Jurkat, Clone E6-1 (cell line): ENCODE results near the gene TMEM132D.

Experiments used
- DNase-seq: peaks from one replicate; pipeline ENCODE4 v3.0.0-alpha.2; 2011; ENCODE audit warnings: low read depth, low spot score
- H3K4me3 ChIP-seq: 2 replicates; pipeline ENCODE4 v1.5.1; 2011; ENCODE audit warnings: mild to moderate bottlenecking, low read length, control low read depth, moderate library complexity

TMEM132D gene

DNA sequence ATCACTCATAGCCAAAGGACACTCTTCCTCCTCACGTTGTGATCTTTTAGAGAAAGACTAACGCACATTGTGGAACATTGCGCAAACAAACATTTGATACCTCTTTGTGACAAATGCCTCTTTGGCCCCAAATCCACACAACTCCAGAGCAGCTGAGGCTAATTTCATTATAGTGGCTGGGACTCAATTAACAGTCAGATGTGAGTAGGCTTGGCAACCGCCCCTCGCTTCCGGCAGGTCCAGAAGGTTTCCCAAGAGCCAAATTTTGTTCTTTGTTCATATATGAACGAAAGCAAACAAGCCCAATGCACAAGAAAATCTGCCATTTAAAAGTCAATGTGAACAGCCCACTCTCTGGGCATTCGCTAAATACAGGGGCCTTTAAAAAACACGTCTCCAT is 776.6 kb downstream of the TMEM132D start:
- H3K4me3 ChIP-seq = no peak overlapping the region
- DNase-seq = no peak

DNA sequence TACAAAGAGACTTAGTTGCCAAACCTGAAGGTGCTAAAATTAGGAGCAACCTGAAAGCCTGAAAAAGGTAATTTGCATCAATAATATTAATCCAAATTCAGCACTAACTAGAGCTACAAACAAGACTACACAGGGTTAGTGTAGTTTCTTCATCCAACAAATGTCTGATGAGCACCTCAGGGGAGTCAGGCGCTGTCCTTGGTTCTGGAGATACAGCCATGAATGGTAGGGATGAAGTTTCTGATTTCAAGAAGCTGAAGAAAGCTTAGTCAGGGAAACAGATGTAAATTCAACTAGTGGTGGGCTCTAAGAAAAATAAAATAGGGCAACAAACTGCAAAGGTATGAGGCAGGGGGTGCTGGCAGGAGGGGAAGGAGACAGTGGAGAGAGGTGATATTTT is 784.3 kb downstream of the TMEM132D start:
- DNase-seq = peak; percentile 7
- H3K4me3 ChIP-seq = no peak overlapping the region

DNA sequence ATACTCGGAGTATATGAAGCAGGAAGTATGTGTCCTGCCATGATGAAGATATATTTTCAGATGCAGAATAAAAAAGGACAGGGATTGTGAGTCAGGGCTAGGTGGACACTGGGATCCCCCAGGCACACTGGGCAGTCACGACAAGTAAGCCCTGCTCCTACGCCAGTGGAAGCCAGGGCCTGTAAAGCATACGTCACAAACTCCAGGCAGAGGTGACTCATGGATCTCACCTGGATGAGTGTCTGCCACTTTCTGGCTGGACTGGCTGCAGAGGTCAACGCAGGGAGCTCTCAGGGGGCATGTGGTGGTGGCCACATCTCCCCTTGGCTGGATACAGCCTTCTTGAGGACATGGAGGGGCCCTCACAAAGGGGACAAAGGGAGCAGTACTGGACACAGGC is 788.3 kb downstream of the TMEM132D start:
- DNase-seq = no peak

GRCh38 chr12:129110575-129110974 is 793.2 kb downstream of the TMEM132D start:
- no peak for DNase-seq
- H3K4me3 ChIP-seq = no peak overlapping the region

More for the DNA sequence above, 788.3 kb downstream of the TMEM132D start:
- no peak overlapping the region for H3K4me3 ChIP-seq

- no peak for DNase-seq
- no peak overlapping the region for H3K4me3 ChIP-seq
These were observed 794.4 kb downstream of the TMEM132D start for GRCh38 chr12:129109174-129110001.

DNA sequence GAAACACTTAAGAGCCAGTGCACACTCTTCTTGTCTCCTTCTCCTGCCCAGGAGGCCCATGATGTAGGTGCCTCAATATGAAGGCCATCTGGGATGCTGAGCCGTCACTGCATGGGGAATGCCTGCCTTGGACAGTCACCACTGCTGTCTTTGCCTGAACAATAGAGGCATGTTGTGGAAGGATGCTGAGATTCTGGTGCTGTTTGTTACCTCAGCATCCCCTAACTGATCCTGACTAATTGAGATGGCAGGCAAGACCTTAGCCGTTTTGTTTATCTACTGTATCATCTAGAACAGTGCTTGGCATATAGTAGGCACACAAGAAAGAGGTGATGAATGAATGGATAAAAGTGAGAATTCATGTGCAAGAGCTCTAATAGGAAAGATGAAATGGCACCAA is 797.1 kb downstream of the TMEM132D start:
- no peak for DNase-seq
- H3K4me3 ChIP-seq = no peak overlapping the region

DNA sequence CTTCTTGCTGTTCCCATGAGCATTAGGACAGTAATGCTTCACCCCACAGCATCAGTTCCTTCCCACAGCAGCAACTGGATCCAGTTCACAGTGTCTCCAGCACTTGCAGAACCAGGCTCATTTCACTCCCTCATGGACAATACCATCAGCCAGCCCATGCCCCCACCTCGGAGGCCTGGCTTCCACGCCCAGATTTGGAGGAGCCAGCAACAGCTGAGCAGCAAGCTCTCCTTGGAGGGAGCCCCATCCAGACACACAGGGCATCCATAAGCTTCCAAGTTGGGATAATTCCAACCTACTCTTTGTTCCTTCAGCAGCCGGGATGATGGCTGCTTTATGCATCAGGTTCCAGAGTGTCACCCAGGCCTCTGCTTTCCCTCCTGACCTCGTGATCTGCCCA is 800.6 kb downstream of the TMEM132D start:
- DNase-seq = no peak
- H3K4me3 ChIP-seq = no peak overlapping the region

- DNase-seq = no peak
- no peak overlapping the region for H3K4me3 ChIP-seq
These were observed 801.6 kb downstream of the TMEM132D start for GRCh38 chr12:129102233-129102632.

DNA sequence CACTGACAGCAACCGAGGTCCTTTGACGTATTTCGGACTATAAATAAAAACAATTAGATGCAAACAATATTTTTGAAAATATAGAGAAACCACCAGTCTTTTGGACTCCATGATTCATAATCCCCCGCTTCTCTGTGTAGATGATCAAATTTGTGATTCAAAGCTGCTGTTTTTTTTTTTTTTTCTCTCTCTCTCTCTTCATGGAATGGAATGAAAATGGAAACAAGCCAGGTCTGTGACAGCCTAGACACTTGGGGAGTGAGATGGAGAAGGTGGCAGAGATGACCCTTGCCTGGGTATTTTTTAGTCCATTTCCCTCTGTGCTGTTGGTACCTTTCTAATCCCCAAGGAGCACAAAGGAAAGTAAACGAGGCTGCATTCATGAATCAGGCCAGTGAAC is 802.0 kb downstream of the TMEM132D start:
- no peak overlapping the region for H3K4me3 ChIP-seq
- no peak for DNase-seq

DNA sequence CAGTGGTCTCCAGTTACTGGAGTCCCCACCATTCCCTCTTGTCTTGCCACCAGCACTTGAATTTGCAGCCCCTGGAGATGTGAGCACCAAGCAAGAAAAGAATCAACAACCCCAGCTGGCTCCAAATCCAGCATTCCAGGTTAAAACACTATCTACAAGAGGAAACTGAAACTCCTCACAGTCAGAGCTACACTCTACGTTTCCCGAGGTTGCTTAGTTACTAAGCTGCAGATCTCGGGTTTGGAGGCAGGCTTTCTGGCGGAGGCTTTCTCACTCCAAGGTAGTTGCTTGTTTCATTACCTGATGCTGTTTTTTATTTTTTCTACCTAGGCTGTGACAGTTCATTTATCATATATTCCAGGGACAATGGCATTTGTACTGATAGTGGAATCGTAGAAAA is 802.4 kb downstream of the TMEM132D start:
- no peak overlapping the region for H3K4me3 ChIP-seq
- DNase-seq = no peak

DNA sequence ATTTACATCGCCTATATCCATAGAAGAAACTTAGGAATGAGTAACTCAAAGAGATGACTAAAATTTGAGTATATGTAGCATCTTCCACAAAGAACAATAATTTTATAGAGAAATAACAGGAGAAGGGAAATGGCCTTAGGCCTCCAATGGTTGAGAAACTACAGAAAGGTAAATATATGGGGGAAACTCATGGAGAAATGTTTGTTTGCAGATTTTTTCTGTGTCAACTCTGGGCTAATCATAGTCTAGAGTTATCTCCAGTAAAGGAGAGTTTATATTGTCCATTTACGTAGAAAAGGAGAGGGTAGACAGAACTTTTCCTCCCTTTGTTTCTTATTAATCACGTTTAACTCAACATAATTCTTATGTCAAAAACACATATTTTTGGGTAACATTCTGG is 806.4 kb downstream of the TMEM132D start:
- DNase-seq = no peak
- no peak overlapping the region for H3K4me3 ChIP-seq

- DNase-seq = no peak
- no peak overlapping the region for H3K4me3 ChIP-seq
These were observed 806.9 kb downstream of the TMEM132D start for GRCh38 chr12:129096968-129097367.

DNA sequence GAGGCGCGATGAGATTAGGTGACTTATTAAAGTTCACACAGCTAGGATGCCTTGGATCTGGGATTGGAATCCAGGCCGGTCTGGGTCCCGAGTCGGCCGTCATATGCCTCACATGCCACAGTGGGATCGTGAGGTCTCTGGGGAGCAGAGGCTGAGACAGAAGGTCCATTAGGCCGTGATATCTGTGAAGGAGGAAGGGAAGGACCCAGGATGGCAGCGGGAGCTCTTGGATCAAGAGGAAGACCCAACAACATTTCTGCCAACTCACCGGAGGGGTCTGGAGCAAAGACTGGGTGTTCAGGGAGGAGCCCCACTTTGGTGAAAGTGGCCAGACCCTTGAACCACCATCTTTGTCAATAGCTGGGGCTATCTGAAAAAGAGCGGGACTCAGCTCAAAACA is 807.6 kb downstream of the TMEM132D start:
- DNase-seq = no peak
- no peak overlapping the region for H3K4me3 ChIP-seq

GRCh38 chr12:129089576-129089975 is 814.2 kb downstream of the TMEM132D start:
- no peak overlapping the region for H3K4me3 ChIP-seq
- no peak for DNase-seq

GRCh38 chr12:129084875-129085826 is 818.7 kb downstream of the TMEM132D start:
- H3K4me3 ChIP-seq = no peak overlapping the region
- no peak for DNase-seq

DNA sequence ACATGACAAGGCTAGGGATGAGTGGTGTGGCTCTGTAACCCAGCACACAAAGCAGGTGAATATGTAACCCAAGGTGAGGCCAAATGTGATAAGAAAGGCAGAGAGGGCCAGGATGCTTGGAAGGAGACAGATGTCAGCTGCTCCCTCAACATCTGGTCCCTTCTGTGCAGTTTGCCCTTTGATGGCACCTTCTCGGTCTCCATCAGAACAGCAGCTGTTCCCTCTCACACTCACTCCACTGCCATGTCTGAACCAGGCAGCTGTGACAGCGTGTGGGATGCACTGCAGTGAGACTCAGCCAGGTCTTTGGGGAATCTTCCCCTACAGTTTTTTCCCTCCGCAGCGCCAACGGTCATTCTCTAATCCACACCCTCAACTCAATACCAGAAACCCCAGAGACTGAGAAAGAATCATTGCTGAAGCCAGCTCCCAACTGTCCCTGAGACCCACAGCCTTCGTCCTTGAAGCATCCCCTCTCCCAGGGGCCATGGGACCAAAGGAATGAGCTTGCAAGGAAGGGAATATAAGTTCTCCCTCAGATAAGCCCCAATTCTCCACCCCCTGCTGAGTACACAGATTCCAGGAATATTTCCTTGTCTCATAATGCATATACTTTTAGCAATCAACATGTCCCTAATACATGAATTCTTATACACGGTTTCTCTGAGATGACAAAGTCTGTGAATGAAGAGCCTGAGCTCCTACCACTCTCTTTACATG is 820.5 kb downstream of the TMEM132D start:
- H3K4me3 ChIP-seq = no peak overlapping the region
- no peak for DNase-seq

DNA sequence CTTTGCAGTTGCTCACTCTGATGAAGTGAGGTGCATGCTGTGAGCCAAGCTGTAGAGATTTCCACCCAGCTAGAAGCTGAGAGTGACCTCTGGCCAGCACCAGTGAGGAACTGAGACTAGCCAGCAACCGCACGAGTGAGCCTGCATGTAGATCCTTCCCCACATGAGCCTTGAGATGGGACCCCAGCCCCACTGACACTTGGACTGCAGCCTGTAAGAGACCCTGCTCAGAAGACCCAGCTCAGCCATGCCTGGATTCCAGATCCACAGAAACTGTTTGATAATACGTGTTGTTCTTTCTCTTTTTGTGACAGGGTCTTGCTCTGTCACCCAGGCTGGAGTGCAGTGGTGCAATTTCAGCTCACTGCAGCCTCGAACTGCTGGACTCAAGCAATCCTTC is 821.4 kb downstream of the TMEM132D start:
- DNase-seq = no peak
- H3K4me3 ChIP-seq = no peak overlapping the region

GRCh38 chr12:129081755-129082250 is 822.0 kb downstream of the TMEM132D start:
- DNase-seq = no peak
- no peak overlapping the region for H3K4me3 ChIP-seq

- no peak overlapping the region for H3K4me3 ChIP-seq
- no peak for DNase-seq
These were observed 823.0 kb downstream of the TMEM132D start for GRCh38 chr12:129080821-129081220.
